Spinal cord (tissue), 10 donors: Measurements from ENCODE around the gene CD19. TPM values are rescaled to one million over a fixed set of nuclear protein-coding genes. Genes with fewer than 3 reads are reported as not detected.
"Not testable (repeated sequence)": the region's sequence is repeated elsewhere in the genome, so short reads cannot be mapped to it uniquely, and the experiment has no call there.

Experiments
- DNase-seq, 6 donors: peaks; one replicate each; pipeline versions ENCODE4 v3.0.0 to v3.0.0-alpha.2; 2013 to 2015; ENCODE audit warnings: low spot score in 6 of 6, low read depth in 4 of 6
- H3K27ac ChIP-seq: one replicate; pipeline ENCODE4 v1.5.1; 2013; ENCODE audit warnings: low read depth, low read length, control low read depth
- H3K27me3 ChIP-seq: one replicate; pipeline ENCODE4 v1.6.1; 2013; ENCODE audit warnings: low read length; ENCODE audit not compliant: control insufficient read depth, insufficient read depth
- H3K36me3 ChIP-seq: one replicate; pipeline ENCODE4 v1.6.1; 2013; ENCODE audit warnings: low read length; ENCODE audit not compliant: control insufficient read depth, insufficient read depth
- H3K4me1 ChIP-seq: one replicate; pipeline ENCODE4 v1.6.1; 2013; ENCODE audit warnings: low read length; ENCODE audit not compliant: control insufficient read depth, insufficient read depth
- H3K4me3 ChIP-seq: one replicate; pipeline ENCODE4 v1.5.1; 2013; ENCODE audit warnings: low read depth, low read length, control low read depth
- H3K9me3 ChIP-seq: one replicate; pipeline ENCODE4 v1.6.1; 2013; ENCODE audit warnings: low read length; ENCODE audit not compliant: control insufficient read depth, insufficient read depth
- WGBS: methylation state at CpG from one replicate; pipeline ENCODE4 v1.1.5; 2013; ENCODE audit warnings: missing lambda C conversion rate; ENCODE audit not compliant: insufficient coverage; 5-methylcytosine and 5-hydroxymethylcytosine counted together
- long read RNA-seq, 4 donors: transcript quantifications; one replicate each; lab custom pipeline, GENCODE V29; 2026
- polyA plus RNA-seq, 2 donors: library from polyadenylated mRNA; unstranded; fragments of 120-200 nt; gene quantifications; one replicate each; pipeline ENCODE4 v1.2.1, GENCODE V29; 2013; ENCODE audit not compliant: insufficient read length in 2 of 2
- total RNA-seq, 2 donors: library from RNA; depleted of rRNA in 1 of 2; stranded (reverse); fragments of 120-200 nt in 1 of 2; fragments of >200 nt in 1 of 2; gene quantifications; one replicate each; pipeline versions ENCODE4 v1.2.3 to v1.2.4, GENCODE V29; 2013 to 2014
- donor health status: healthy.

Gene CD19
- total RNA-seq (1 to 10 TPM in 1 of 2 donors, under 1 TPM in 1; 0.40 to 1.0 TPM), polyA plus RNA-seq (1 to 10 TPM; 1.1 to 1.3 TPM)
- long read RNA-seq, donor 1, partial matches to known transcripts = 0 of 1 reads
- long read RNA-seq, donor 1, other reads (novel, unspliced or antisense) = 0 of 1 reads
- long read RNA-seq, donor 2 = 0 reads
- long read RNA-seq, donor 3 = 0 reads
- long read RNA-seq, donor 4 = 0 reads

DNA sequence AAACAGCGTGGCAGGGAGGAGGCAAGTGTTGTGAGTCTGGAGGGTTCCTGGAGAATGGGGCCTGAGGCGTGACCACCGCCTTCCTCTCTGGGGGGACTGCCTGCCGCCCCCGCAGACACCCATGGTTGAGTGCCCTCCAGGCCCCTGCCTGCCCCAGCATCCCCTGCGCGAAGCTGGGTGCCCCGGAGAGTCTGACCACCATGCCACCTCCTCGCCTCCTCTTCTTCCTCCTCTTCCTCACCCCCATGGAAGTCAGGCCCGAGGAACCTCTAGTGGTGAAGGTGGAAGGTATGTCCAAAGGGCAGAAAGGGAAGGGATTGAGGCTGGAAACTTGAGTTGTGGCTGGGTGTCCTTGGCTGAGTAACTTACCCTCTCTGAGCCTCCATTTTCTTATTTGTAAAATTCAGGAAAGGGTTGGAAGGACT, at the start of gene CD19:
Gene CD19, plus strand, starts transcription at position 171 of the 425 bp plus-strand sequence. Its CDS starts 30 bp downstream, at position 201.
- H3K27me3 ChIP-seq = no peaks in the 10 kb centered on the region
- WGBS = 93% methylated on average over 4 of the region's 10 CpGs
- no peak for DNase-seq
- no peaks in the 10 kb centered on the region for H3K9me3 ChIP-seq
- no peaks in the 10 kb centered on the region for H3K36me3 ChIP-seq
- no peak within 1 kb of the TSS for H3K4me3 ChIP-seq
- peaks cover 6% of the 10 kb centered on the region for H3K4me1 ChIP-seq
- H3K27ac ChIP-seq = no peak within 1 kb of the TSS

DNA sequence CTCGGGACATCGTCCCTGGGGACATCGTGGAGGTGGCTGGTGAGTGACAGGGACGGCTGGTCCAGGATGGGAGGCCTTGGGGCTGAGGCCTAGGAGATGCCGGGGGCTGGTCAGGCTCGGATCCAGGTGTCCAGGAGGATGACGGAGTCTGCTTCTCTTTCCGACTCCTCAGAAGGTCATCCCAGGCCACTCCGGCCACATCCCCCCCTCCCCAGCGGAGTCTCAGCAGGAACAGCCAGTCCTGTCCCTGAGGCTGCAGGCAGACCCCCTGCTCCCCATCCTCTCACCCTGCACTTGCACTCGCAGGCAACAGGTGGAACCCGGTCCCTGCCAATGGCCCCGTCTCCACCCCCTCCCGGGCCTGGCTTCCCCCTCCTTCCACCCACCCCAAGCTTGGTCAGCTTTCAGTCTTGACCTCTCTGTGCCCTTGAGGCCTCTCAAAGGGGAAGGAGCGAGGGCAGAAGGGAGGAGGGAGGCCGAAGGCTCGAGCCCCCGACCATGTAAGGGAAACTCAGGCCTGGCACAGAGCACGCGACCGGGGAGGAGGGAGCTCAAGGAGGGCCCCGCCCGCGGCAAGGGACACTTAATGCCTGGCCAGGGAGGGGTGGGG, 49.1 kb upstream of the CD19 start:
- peaks cover 6% of the 10 kb centered on the region for H3K27me3 ChIP-seq
- no peak overlapping the region for H3K27ac ChIP-seq
- 29% methylated on average over 24 of the region's 24 CpGs for WGBS
- H3K9me3 ChIP-seq = no peaks in the 10 kb centered on the region
- peaks cover 39% of the 10 kb centered on the region for H3K4me1 ChIP-seq
- DNase-seq = peak in 1 of 6 donors; percentile 23
- H3K4me3 ChIP-seq = no peak overlapping the region
- no peaks in the 10 kb centered on the region for H3K36me3 ChIP-seq

DNA sequence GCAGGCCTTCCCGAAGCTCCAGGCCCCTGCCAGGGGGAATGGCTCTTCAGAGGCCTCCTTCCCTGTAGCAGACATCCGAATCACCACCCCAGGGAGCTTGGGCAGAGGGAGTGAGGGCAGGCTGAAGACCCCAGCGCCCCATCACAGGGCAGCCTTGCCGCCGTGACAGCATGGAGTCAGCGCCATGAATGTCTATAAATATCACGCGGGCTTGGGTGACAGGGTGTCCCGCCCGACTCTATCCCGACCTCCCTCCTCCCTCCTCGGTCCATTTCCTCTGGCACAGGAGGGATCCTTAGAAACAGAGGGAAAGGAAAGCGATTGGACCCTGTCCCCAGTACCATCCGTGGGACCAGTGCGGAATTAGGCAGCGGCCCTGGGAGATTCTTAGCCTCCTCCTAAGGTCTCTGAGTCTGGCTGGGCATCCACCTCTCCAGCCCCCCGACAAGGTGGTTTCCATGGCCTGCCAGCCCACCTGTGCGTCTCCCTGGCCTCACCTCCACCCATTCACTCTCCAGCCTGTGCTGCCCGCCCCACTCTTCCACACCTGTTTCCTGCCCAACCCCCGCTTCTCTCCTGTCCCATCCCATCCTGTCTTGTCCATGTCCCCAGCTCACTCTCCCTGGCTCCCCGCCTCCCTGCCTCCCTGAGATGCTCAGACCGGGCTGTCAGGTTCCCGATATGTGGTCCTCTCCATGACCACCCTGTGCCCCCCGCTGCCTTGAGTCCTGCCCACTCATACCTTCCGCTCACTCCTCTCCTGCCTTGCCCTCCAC, 48.4 kb upstream of the CD19 start:
- Histone ChIP-seq H3K27me3 (peaks cover 6% of the 10 kb centered on the region), H3K4me3 (no peak overlapping the region), H3K9me3 (no peaks in the 10 kb centered on the region), H3K4me1 (peaks cover 37% of the 10 kb centered on the region), H3K27ac (no peak overlapping the region), H3K36me3 (no peaks in the 10 kb centered on the region)
- 58% methylated on average over 20 of the region's 25 CpGs for WGBS
- DNase-seq = no peak

DNA sequence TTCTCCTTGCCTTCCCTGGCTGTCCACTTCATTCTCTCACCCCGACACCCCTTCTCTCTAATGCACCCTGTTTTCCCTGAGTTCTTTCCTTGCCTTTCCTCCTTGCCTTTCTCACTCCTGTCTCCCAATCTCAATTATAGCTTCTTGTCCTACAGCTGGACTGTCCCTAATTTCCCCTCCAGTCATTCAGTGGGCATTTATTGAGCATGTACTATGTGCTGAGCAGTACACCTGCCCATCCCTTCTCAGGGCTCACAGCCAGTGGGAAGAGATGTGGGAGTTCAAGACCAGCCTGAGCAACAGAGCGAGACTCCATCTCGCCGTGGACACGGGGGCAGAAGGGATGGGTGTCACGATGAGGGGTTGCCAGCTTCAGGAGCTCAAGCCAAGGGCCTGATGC, 47.7 kb upstream of the CD19 start:
- H3K4me1 ChIP-seq = peaks cover 31% of the 10 kb centered on the region
- no peak for DNase-seq
- no peaks in the 10 kb centered on the region for H3K9me3 ChIP-seq
- no peak overlapping the region for H3K27ac ChIP-seq
- peaks cover 6% of the 10 kb centered on the region for H3K27me3 ChIP-seq
- no peak overlapping the region for H3K4me3 ChIP-seq
- WGBS = 89% methylated on average over 6 of the region's 6 CpGs
- H3K36me3 ChIP-seq = no peaks in the 10 kb centered on the region

DNA sequence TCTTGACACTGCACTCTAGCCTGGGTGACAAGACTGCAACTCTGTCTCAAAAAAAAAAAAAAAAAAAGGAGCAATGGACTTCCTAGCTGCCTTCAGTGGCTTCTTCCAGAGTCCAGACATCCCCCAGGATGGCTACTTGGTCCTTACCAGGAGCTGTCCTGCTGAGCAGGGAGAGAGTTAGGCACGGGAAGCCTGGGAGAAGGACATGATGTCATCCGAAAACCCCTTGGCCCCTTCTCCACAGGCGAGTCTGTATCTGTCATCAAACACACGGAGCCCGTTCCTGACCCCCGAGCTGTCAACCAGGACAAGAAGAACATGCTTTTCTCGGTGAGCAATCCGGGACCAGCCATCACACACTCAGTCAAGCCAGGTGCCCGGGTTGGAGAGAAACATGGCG, 44.8 kb upstream of the CD19 start:
- no peak overlapping the region for H3K4me3 ChIP-seq
- H3K27ac ChIP-seq = no peak overlapping the region
- H3K9me3 ChIP-seq = no peaks in the 10 kb centered on the region
- H3K36me3 ChIP-seq = no peaks in the 10 kb centered on the region
- H3K4me1 ChIP-seq = peaks cover 15% of the 10 kb centered on the region
- peaks cover 6% of the 10 kb centered on the region for H3K27me3 ChIP-seq
- no peak for DNase-seq
- 73% methylated on average over 9 of the region's 10 CpGs for WGBS

DNA sequence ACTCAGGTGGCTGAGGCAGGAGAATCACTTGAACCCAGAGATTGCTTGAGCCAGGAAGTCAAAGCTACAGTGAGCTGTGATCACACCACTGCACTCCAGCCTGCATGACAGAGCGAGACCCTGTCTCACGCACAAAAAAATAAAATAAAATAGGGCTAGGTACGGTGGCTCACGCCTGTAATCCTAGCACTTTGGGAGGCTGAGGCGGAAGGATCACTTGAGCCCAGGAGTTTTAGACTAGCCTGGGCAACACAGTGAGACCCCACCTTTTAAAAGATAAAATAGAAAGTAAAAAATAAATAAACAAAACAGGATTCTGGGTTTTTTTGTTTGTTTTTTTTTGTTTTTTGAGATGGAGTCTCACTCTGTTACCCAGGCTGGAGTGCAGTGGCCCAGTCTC, 41.4 kb upstream of the CD19 start:
- H3K4me1 ChIP-seq, H3K27ac ChIP-seq, H3K9me3 ChIP-seq, H3K36me3 ChIP-seq, H3K4me3 ChIP-seq, H3K27me3 ChIP-seq, DNase-seq: not testable (repeated sequence)
- WGBS = 100% methylated on average over 2 of the region's 5 CpGs

DNA sequence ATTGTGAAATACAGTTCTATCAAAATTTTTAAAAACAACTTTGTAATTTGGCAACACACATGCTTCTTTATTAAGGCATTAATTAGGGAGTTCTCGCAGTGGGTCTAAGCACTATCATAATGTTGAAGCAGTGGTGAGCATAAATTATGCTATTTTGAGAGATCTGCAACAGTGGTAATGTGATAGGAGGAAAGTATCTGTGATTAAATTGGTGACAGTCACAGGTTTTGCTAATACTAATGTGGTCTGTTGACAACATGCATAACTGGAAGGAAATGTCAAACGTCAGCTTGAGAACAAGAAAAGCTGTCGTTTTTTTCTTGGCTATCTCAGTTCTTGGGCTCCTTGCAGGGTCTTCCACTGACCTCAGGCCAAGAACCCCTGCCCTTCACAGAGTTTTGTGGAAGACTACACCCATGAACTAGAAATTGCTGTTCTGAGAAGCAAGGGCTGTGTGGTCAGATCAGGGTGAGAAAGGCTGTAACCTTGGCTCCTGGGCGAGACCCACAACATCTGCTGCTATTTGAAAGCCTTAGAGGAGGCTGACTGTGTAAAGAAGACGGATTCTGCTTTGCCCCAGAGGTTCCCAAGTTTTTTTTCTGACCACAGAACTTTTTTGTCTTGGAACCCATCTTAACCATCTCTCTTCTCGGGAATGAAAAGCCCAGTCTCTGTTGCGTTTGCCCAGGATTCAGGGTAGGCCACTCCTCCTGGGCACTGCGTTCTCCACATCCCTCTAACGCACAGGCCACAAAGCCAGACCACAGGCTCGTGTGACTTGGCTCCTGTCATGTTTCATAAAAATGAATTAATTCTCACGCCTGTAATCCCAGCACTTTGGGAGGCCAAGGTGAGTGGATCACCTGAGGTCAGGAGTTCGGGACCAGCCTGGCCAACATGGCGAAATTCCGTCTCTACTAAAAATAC, 39.5 kb upstream of the CD19 start:
- no peaks in the 10 kb centered on the region for H3K9me3 ChIP-seq
- H3K4me1 ChIP-seq = no peaks in the 10 kb centered on the region
- H3K27me3 ChIP-seq = no peaks in the 10 kb centered on the region
- no peak overlapping the region for H3K4me3 ChIP-seq
- no peak for DNase-seq
- WGBS = 83% methylated on average over 13 of the region's 14 CpGs
- peaks cover 7% of the 10 kb centered on the region for H3K36me3 ChIP-seq
- H3K27ac ChIP-seq = no peak overlapping the region

DNA sequence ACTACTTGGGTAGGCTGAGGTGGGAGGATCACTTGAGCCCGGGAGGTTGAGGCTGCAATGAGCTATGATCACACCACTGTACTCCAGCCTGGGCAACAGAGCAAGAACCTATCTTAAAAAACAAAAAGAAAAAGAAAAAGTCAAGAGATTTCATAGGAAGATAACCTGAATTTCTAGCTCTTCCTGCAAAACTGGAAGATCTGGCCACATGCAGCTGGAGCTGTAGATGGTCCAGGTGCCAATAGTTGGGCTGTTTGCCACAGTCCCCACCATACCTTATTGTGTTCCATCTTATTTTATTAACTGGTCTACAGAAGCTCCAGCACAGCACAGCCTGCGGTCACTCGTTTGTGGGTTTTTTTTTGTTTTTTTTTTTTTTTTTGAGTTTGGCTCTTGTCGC, 38.5 kb upstream of the CD19 start:
- H3K4me3 ChIP-seq = no peak overlapping the region
- no peaks in the 10 kb centered on the region for H3K9me3 ChIP-seq
- H3K4me1 ChIP-seq = no peaks in the 10 kb centered on the region
- no peak for DNase-seq
- H3K27ac ChIP-seq = no peak overlapping the region
- peaks cover 9% of the 10 kb centered on the region for H3K36me3 ChIP-seq
- H3K27me3 ChIP-seq = no peaks in the 10 kb centered on the region
- no CpG with 5 or more reads among the region's 4 CpGs for whole genome bisulfite sequencing

DNA sequence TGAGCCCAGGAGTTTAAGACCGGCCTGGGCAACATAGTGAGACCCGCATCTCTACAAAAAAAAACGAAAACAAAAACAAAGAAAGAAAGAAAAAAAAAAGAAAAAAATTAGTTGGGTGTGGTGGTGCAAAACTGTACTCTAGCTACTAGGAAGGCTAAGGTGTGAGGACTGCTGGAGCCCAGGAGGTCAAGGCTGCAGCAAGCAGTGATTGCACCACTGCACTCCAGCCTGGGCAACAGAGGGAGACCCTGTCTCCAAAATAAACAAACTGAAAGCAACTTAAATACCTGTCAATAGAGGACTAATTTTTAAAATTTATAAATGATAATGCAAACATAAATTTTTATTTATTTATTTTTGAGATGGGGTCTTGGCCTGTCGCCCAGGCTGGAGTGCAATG, 36.2 kb upstream of the CD19 start:
- Histone ChIP-seq H3K27me3 (no peaks in the 10 kb centered on the region), H3K27ac (no peak overlapping the region), H3K9me3 (no peaks in the 10 kb centered on the region), H3K4me1 (no peaks in the 10 kb centered on the region), H3K36me3 (peaks cover 13% of the 10 kb centered on the region), H3K4me3 (no peak overlapping the region)
- no peak for DNase-seq
- 93% methylated on average over 3 of the region's 4 CpGs for WGBS
